DMS53 treated with DMSO at 0.1 percent for 48 hours (cell line): ENCODE measurements around the gene CELA2B.

ENCODE experiments used
- DNase-seq: peaks from one replicate; lab custom pipeline; 2025; ENCODE audit not compliant: unreplicated experiment; lab: John Stamatoyannopoulos, UW

The CELA2B gene

DNA sequence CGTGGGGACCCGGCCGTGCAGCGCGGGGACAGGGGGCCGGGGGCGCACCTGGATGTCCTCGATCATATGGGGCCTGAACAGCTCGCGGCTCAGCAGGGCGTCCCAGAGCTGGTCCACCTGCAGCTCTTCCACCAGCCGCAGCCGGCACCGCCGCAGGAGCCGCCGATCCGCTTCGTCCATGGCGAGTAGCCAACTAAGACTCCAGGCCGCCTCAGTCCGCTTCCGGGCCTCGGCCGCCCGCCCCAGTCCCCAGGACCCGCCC is 48.0 kb downstream of the CELA2B start, which contains the start of gene CASP9:
CASP9 (minus strand) TSS at position 195 of the 262 bp plus-strand sequence; CDS start at position 180, 15 bp downstream.
- DNase-seq = no peak

- DNase-seq = peak; percentile 93
These were observed 48.6 kb downstream of the CELA2B start for GRCh38 chr1:15524283-15525049.

DNA sequence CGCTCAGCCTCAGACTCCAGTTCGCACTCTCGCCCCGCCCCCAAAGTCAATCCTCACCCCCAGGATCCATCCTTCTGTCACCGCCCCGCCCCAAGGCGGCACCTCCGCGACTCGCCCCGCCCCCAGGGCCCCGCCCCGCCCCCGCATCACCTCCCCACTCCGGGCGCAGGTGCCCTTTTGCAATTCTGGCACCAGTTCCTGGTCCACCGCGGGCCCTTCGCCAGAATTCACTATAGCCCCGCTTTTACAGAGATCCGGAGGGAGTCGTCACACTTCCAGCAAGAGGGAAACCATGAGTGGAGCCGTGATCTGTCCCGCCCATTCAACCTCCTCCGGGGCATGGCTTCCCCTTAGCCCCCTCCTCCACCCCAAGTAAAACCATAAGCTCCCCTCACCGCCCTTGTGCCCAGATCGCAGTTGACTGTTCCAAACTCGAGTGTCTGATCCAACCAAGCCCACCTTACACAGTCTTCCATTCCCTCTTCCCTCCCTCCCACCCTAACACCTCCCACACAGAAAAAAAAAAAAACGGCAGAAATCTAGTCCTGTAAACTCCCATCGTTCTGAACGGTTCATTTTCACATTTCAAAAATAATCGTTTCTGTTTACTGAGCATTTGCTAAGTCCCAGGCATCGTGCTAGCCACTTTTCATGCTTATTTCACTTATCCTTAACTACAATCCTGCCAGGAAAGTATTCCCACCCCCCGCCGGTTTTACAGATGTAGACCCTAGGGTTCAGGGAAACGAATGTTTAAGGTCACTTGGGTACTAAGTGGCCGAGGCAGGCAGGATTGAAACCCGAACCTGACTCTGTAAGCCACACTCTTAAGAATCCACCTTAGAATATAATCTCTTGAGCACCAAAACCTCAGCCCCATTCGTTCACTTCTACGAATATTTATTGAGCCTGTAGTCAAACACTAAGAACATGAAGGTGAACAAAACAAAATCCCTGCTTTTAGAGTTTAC is 49.4 kb downstream of the CELA2B start:
- peak; percentile 43 for DNase-seq

- peak; percentile 72 for DNase-seq
These were observed 50.2 kb downstream of the CELA2B start for GRCh38 chr1:15526021-15526489.

DNA sequence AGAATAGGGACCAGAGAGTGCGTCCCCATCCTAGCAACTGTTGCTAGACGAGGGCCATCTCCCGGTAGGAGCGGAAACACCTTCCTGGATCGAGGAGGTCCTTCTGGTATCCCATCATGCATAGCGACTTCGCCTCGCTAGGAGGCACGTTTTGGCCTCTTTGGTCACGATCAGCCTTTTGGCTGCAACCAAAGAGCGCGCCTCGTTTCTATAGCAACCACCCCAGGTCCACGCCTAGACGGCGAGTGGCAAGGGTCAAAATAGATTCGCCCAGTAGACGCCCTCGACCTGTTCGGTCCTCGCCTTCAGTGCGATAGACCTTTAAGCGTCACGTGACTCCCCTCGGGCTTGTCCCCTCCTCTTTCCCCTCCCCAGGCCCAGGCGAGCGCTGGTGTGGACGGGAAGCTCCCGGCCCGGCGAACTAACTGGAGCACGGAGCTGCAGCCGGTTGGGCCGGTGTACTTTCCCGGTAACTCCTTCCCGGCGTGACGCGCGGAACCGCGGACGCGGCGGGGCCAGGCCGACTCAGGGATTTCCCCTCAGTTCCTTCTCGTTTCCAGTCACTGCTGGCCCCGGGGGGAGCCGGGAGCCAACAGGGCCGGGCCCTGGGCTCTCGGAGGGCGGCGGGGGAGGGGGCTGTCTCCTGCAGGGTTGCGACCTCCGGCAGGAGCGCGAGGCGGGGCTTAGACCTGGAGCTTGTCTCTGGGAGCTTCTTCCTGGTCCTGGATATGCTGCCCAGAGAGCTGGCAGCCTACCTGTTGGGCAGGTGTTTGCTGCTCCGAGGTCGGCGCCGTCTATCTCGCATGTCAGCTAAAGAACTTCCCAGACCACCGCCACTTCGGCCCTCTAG is 50.8 kb downstream of the CELA2B start, which contains the start of gene DNAJC16:
DNAJC16 (plus strand) TSS at position 359 of the 850 bp plus-strand sequence. CDS start 2,258 bp downstream, outside the sequence.
- DNase-seq = peak; percentile 99

DNA sequence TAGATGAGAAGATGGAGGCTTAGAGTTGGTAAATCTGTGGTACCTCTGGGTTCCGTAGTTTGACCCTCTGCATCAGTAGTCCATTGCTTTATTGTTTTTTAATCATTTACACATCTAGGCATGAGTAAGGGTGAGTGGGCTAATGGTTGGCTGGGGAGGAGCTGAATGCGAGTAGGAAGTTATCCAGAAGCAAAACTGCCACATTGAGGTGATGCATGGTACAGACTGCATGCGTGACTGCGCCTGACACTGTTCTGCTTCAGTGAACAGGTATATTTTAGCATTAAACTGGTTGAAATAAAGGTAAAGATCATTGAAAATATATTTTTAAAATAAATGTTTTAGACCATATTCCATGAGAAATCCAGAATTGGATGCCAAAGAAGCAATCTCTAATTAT is 55.1 kb downstream of the CELA2B start:
- no peak for DNase-seq

- no peak for DNase-seq
These were observed 55.8 kb downstream of the CELA2B start for GRCh38 chr1:15531682-15532081.

DNA sequence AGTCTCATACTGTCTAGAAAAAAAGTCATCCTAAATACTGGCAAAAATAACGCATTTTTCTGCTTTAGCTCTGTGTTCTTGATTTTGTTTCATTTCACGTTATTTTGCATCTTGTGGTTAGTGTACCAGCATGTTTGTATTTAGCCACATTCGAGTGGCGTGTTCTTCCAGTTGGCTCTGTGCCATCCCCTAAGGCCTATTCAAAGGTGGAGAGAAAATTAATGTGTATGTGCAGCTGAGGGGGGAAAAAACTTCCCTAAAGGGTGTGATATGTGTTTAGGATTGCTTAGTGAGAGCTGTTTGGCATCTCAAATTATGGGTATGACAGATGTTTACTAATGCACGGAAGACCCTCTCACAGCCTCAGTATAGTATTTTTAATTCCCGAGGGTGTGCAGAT is 62.9 kb downstream of the CELA2B start:
- no peak for DNase-seq

- DNase-seq = no peak
These were observed 64.3 kb downstream of the CELA2B start for GRCh38 chr1:15540186-15540585.
